Natural killer cell (primary cell): Measurements from ENCODE around the gene STK38. TPM values are rescaled to one million over a fixed set of nuclear protein-coding genes. Genes with fewer than 3 reads are reported as not detected.

Experiments used
- ATAC-seq, 3 donors: fragments of 150-1000 bp in 2 of 3; fragments of 200-7000 bp in 1 of 3; cut with Tn5 transposase; 1 replicate in 1 of 3; 2 replicates in 2 of 3; pipeline ENCODE4 v1.10.0; 2021; ENCODE audit warnings: mild to moderate bottlenecking in 2 of 3, moderate library complexity in 2 of 3
- DNase-seq, 2 donors: peaks; one replicate each; pipeline versions ENCODE4 v3.0.0 to v3.0.0-alpha.2; 2013 to 2021; ENCODE audit warnings: mixed read lengths in 1 of 2
- H3K27ac ChIP-seq: one replicate; pipeline ENCODE4 v1.5.1; 2013; ENCODE audit warnings: mild to moderate bottlenecking, low read length
- H3K27me3 ChIP-seq: one replicate; pipeline ENCODE4 v1.6.1; 2013; ENCODE audit warnings: low read length; ENCODE audit not compliant: control insufficient read depth, insufficient read depth
- H3K36me3 ChIP-seq: one replicate; pipeline ENCODE4 v1.6.1; 2013; ENCODE audit warnings: low read length; ENCODE audit not compliant: control insufficient read depth, insufficient read depth
- H3K4me1 ChIP-seq: one replicate; pipeline ENCODE4 v1.6.1; 2013; ENCODE audit warnings: low read length; ENCODE audit not compliant: control insufficient read depth, insufficient read depth
- H3K4me3 ChIP-seq: one replicate; pipeline ENCODE4 v1.5.1; 2013; ENCODE audit warnings: low read length
- H3K9me3 ChIP-seq: one replicate; pipeline ENCODE4 v1.6.1; 2013; ENCODE audit warnings: low read length; ENCODE audit not compliant: control insufficient read depth, insufficient read depth
- H3K27ac Mint-ChIP-seq, 2 donors: one replicate each; pipeline ENCODE4 v1.8.0; 2022; ENCODE audit warnings: mild to moderate bottlenecking in 2 of 2, mixed read lengths in 2 of 2, moderate library complexity in 1 of 2
- H3K27me3 Mint-ChIP-seq, 2 donors: one replicate each; pipeline ENCODE4 v1.8.0; 2022; ENCODE audit warnings: low read depth in 2 of 2, mixed read lengths in 2 of 2
- H3K36me3 Mint-ChIP-seq: one replicate; pipeline ENCODE4 v1.8.0; 2022; ENCODE audit warnings: mixed read lengths
- H3K4me1 Mint-ChIP-seq, 2 donors: one replicate each; pipeline ENCODE4 v1.8.0; 2022; ENCODE audit warnings: mixed read lengths in 2 of 2
- H3K4me3 Mint-ChIP-seq: one replicate; pipeline ENCODE4 v1.8.0; 2022; ENCODE audit warnings: mild to moderate bottlenecking, moderate library complexity, mixed read lengths
- H3K9me3 Mint-ChIP-seq, 2 donors: one replicate each; pipeline ENCODE4 v1.8.0; 2022; ENCODE audit warnings: mixed read lengths in 2 of 2
- WGBS: methylation state at CpG from one replicate; pipeline ENCODE4 v1.1.7; 2013; ENCODE audit warnings: missing lambda C conversion rate; ENCODE audit not compliant: insufficient coverage; 5-methylcytosine and 5-hydroxymethylcytosine counted together
- intact Hi-C: fragments of 100-400 bp; cut with micrococcal nuclease; formaldehyde crosslinking; loops from one replicate; pipeline ENCODE4 v1.14.2; 2022
- total RNA-seq, 4 donors: library from RNA; stranded (reverse); fragments of 120-200 nt in 1 of 4; gene quantifications; one replicate each; pipeline versions ENCODE4 v1.2.3 to v1.2.4, GENCODE V29; 2013 to 2022
- TF ChIP-seq, protein P1 (sequence below): fragments of 200-600 bp; IDR thresholded peaks from one replicate; pipeline ENCODE4 v1.8.0; 2022; ENCODE audit warnings: antibody characterized with exemption

The STK38 gene
- total RNA-seq, 3 donors from 2014 or later (not counting 1 experiment from before 2014, with no cell fraction given), result 105 to 157 (median 126) TPM

DNA sequence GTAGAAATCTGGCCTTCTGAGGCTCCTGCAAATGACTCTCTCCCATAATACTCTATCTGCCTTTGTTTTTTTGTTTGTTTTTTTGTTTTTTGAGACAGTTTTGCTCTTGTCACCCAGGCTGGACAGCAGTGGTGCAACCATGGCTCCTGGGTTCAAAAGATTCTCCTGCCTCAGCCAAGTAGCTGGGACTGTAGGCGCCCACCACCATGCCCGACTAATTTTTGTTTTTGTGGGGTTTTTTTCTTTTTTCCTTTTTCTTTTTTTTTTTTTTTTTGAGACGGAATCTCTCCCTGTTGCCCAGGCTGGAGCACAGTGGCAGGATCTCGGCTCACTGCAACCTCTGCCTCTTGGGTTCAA lies 16.6 kb upstream of the STK38 start:
- 100% methylated on average over 4 of the region's 4 CpGs for WGBS
- Histone ChIP-seq H3K36me3 (no peaks in the 10 kb centered on the region), H3K27ac (no peak overlapping the region), H3K4me1 (no peaks in the 10 kb centered on the region), H3K9me3 (no peaks in the 10 kb centered on the region), H3K27me3 (no peaks in the 10 kb centered on the region), H3K4me3 (no peak overlapping the region)
- Mint-ChIP-seq H3K27ac (no peak overlapping the region), H3K4me3 (no peak overlapping the region), H3K27me3 (peaks cover 7 to 11% of the 10 kb centered on the region in 2 donors), H3K36me3 (no peaks in the 10 kb centered on the region), H3K4me1 (peaks cover 4 to 13% of the 10 kb centered on the region in 2 donors), H3K9me3 (no peaks in the 10 kb centered on the region)
- no peak for ATAC-seq
- TF ChIP-seq, protein P1, sequence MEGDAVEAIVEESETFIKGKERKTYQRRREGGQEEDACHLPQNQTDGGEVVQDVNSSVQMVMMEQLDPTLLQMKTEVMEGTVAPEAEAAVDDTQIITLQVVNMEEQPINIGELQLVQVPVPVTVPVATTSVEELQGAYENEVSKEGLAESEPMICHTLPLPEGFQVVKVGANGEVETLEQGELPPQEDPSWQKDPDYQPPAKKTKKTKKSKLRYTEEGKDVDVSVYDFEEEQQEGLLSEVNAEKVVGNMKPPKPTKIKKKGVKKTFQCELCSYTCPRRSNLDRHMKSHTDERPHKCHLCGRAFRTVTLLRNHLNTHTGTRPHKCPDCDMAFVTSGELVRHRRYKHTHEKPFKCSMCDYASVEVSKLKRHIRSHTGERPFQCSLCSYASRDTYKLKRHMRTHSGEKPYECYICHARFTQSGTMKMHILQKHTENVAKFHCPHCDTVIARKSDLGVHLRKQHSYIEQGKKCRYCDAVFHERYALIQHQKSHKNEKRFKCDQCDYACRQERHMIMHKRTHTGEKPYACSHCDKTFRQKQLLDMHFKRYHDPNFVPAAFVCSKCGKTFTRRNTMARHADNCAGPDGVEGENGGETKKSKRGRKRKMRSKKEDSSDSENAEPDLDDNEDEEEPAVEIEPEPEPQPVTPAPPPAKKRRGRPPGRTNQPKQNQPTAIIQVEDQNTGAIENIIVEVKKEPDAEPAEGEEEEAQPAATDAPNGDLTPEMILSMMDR, result no peak
- DNase-seq, result no peak
- intact Hi-C loops, result no loop called here

DNA sequence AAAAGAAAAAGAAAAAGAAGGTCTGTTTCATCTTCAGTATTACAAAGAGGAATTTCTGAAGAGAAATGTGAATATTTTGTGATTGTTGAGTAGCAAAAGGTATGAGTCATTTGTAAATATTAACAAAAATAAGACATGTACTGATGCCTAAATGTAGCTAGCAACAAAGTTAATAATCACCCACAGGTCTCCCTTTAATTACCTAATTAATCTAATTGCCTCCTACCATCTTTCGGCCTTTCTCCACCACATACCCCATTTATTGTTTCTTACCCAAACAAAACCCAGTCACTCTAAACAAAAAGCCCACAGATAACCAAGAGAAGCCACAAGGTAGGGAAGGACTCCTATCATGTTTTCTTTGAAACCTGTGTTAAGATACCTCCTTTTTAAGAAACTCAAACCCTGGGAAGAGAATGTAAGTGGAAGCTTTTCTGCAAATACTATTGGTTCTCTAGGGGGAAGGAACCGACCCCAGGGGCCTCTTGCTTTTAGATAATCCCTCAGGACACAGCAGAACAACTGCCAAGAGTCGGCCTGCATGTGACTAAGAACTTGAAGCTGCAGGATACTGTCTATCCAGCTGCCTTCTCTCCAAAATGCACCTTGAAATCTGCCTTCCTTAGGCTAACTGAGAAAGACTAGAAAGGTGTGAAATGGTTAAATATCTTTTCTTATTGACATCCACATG lies 16.1 kb upstream of the STK38 start:
- DNase-seq (no peak), ATAC-seq (no peak)
- no peaks in the 10 kb centered on the region for H3K27me3 ChIP-seq
- H3K36me3 ChIP-seq, result no peaks in the 10 kb centered on the region
- intact Hi-C loops, result no loop called here
- no peaks in the 10 kb centered on the region for H3K36me3 Mint-ChIP-seq
- H3K4me3 Mint-ChIP-seq, result no peak overlapping the region
- H3K27ac ChIP-seq, result no peak overlapping the region
- H3K9me3 ChIP-seq, result no peaks in the 10 kb centered on the region
- peaks cover 6 to 13% of the 10 kb centered on the region in 2 donors for H3K4me1 Mint-ChIP-seq
- H3K27ac Mint-ChIP-seq, result no peak overlapping the region
- H3K4me3 ChIP-seq, result no peak overlapping the region
- TF ChIP-seq, protein P1, result no peak
- peaks cover 7 to 11% of the 10 kb centered on the region in 2 donors for H3K27me3 Mint-ChIP-seq
- WGBS, result 66% methylated on average over 3 of the region's 3 CpGs
- no peaks in the 10 kb centered on the region for H3K4me1 ChIP-seq
- H3K9me3 Mint-ChIP-seq, result no peaks in the 10 kb centered on the region

DNA sequence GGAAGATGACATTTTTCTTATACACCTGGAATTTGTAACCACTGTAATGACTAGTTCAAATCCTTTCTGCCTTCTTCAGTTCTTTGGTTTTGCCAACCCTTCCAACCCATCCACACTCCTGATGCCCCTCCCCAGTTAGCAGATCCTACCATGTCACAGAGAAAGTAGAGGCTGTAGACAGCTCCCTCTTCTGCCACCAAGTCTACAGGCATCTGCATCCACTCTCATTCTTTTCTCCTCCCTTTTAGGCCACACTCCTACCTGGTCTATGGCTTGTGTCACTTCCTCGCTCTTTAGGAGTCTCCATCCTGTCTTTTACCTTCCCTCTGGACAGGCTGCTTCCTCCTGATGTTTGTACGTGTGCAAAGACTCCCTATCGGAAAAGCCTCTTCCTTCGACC lies 13.5 kb upstream of the STK38 start:
- H3K36me3 ChIP-seq, result no peaks in the 10 kb centered on the region
- H3K27ac ChIP-seq, result no peak overlapping the region
- peaks cover 10 to 13% of the 10 kb centered on the region in 2 donors for H3K4me1 Mint-ChIP-seq
- H3K27me3 ChIP-seq, result no peaks in the 10 kb centered on the region
- peaks cover 7 to 11% of the 10 kb centered on the region in 2 donors for H3K27me3 Mint-ChIP-seq
- no peak overlapping the region for H3K4me3 ChIP-seq
- no peaks in the 10 kb centered on the region for H3K9me3 Mint-ChIP-seq
- H3K27ac Mint-ChIP-seq, result no peak overlapping the region
- ATAC-seq (no peak), DNase-seq (no peak)
- H3K4me3 Mint-ChIP-seq, result no peak overlapping the region
- no peaks in the 10 kb centered on the region for H3K9me3 ChIP-seq
- intact Hi-C loops, result no loop called here
- TF ChIP-seq, protein P1, result no peak
- WGBS, result 95% methylated on average over 4 of the region's 4 CpGs
- no peaks in the 10 kb centered on the region for H3K36me3 Mint-ChIP-seq
- H3K4me1 ChIP-seq, result no peaks in the 10 kb centered on the region
